NCI-H1436 treated with DMSO at 0.1 percent for 48 hours (cell line): Measurements from ENCODE around the gene SYVN1.

Experiments
- DNase-seq: peaks from one replicate; lab custom pipeline; 2025; lab: John Stamatoyannopoulos, UW

The SYVN1 gene

GRCh38 chr11:65087827-65088226 lies 46.5 kb downstream of the SYVN1 start:
- DNase-seq = no peak

DNA sequence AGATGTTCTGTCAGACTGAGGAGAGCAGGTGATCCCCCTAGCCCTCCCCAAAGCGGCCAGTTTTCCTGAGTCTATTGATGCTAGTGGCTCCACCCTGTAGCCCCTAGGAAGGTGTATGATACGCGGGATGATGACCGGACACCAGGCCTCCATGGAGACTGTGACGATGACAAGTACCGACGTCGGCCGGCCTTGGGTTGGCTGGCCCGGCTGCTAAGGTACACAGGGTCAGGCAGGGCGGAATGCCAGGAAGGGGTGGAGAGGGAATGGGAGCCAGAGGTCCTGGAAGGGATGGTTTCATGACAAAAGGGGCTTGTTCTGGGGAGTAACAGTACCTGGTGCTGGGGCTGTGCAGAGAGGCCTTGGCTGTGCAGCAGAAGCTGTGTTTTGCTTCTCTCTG lies 47.1 kb downstream of the SYVN1 start:
- DNase-seq = no peak

- no peak for DNase-seq
Observed at GRCh38 chr11:65086809-65087208, 47.5 kb downstream of the SYVN1 start.

- DNase-seq = no peak
Observed at GRCh38 chr11:65085446-65085845, 48.9 kb downstream of the SYVN1 start.

- no peak for DNase-seq
Observed at GRCh38 chr11:65084598-65085375, 49.5 kb downstream of the SYVN1 start.

GRCh38 chr11:65083834-65084597 lies 50.3 kb downstream of the SYVN1 start, which contains the start of the genes CDCA5 and ZFPL1:
TSS of gene CDCA5 (minus strand) at chr11:65084040. CDS start at chr11:65083978, 62 bp downstream.
TSS of gene ZFPL1 (plus strand) at chr11:65084222. CDS start at chr11:65084699, 477 bp downstream.
- DNase-seq = peak; percentile 77

DNA sequence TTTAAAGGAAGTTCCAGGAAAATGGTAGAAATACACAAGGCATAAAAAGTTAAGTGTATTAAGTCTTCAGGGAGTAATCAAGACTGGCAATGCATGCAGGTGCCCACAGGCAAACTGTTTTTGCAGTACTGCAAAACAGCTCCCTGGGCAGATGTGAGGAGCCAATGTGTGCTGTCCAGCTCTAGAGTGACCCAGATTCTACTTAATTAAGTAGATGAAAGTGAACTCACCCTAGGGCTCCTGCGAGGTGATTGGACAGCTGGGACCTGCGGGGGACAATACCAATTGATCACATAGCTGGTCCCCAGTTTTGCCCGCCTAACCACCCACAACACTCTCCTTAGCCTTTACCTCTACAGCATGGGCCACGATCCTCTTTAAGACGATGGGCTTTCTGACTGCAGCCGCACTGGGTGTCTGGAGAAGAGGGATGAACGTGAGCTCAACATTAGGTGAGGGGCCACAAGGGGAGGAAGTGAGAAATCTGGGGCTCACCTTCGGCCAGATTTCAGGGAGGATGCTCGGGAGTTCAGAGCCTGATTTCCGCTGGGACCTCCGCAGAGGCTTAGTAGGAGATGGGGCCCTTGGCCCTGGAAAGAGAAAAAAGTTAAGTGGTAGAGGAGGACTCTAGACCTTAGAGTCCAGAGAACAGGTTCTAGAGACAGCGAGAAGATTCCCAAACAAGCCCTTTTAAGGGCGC lies 51.0 kb downstream of the SYVN1 start:
- DNase-seq = no peak

- no peak for DNase-seq
Observed at GRCh38 chr11:65078786-65079342, 55.5 kb downstream of the SYVN1 start.

- DNase-seq = no peak
Observed at GRCh38 chr11:65078151-65078550, 56.2 kb downstream of the SYVN1 start.

DNA sequence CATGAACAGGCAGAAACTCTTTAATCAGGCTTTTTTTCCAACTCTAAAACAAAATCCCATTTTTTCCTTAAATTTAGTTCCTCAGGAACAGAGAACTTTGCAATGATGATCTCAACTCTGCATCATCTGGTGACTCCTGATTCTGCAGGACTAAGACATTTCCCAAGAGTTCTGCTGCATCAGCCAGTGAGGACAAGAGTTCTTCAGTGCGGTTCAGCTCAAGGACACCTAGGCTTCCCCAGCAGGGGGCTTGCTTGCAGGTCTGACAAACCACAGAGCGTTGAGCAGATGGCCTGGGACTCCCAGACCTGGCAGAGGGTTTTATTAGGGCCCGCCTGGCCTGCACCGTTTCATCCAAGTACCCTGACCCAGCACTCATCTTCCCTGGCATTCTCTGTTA lies 56.9 kb downstream of the SYVN1 start:
- no peak for DNase-seq
